GM23338 (cell line): ENCODE measurements around the gene BCKDHA. TPM values are rescaled to one million over a fixed set of nuclear protein-coding genes. Genes with fewer than 3 reads are reported as not detected.

Source experiments
- ATAC-seq: fragments of 200-7000 bp; cut with Tn5 transposase; 3 replicates; pipeline ENCODE4 v1.9.1; 2020
- DNase-seq: peaks from one replicate; pipeline ENCODE4 v3.0.0-alpha.2; 2015; ENCODE audit warnings: low spot score
- H2AFZ ChIP-seq: fragments of 200-600 bp; sonication (generic); 2 replicates; pipeline ENCODE4 v1.8.0; 2016; ENCODE audit warnings: antibody characterized with exemption, mild to moderate bottlenecking, moderate library complexity
- H3F3A ChIP-seq: fragments of 200-600 bp; sonication (generic); replicated peaks from 2 replicates; pipeline ENCODE4 v1.8.0; 2017; ENCODE audit warnings: antibody characterized with exemption, mixed run types, low read depth
- H3K27ac ChIP-seq: fragments of 200-600 bp; sonication (generic); 2 replicates; pipeline ENCODE4 v1.6.1; 2016; ENCODE audit warnings: low read depth
- H3K27me3 ChIP-seq: fragments of 200-600 bp; sonication (generic); 2 replicates; pipeline ENCODE4 v1.8.0; 2016; ENCODE audit warnings: mild to moderate bottlenecking, mixed run types, moderate library complexity; ENCODE audit not compliant: insufficient read depth
- H3K36me3 ChIP-seq: fragments of 200-600 bp; sonication (generic); 2 replicates; pipeline ENCODE4 v1.8.0; 2016; ENCODE audit warnings: mild to moderate bottlenecking; ENCODE audit not compliant: insufficient read depth
- H3K4me1 ChIP-seq: fragments of 200-600 bp; sonication (generic); 2 replicates; pipeline ENCODE4 v1.8.0; 2016; ENCODE audit warnings: mild to moderate bottlenecking, moderate library complexity; ENCODE audit not compliant: insufficient read depth
- H3K4me2 ChIP-seq: fragments of 200-600 bp; sonication (generic); 2 replicates; pipeline ENCODE4 v1.7.1; 2017; ENCODE audit warnings: mixed run types
- H3K4me3 ChIP-seq: fragments of 200-600 bp; sonication (generic); 2 replicates; pipeline ENCODE4 v1.6.1; 2016; ENCODE audit warnings: mixed run types
- H3K79me2 ChIP-seq: fragments of 200-600 bp; sonication (generic); replicated peaks from 2 replicates; pipeline ENCODE4 v1.8.0; 2017; ENCODE audit warnings: mild to moderate bottlenecking; ENCODE audit not compliant: insufficient read depth
- H3K9me2 ChIP-seq: fragments of 200-600 bp; sonication (generic); 2 replicates; pipeline ENCODE4 v1.8.0; 2017; ENCODE audit not compliant: insufficient read depth
- H4K20me1 ChIP-seq: fragments of 200-600 bp; sonication (generic); replicated peaks from 2 replicates; pipeline ENCODE4 v1.8.0; 2017; ENCODE audit warnings: mild to moderate bottlenecking; ENCODE audit not compliant: insufficient read depth
- H3K27ac Mint-ChIP-seq: 2 replicates; pipeline ENCODE4 v1.8.0; 2020; ENCODE audit warnings: inconsistent platforms, mild to moderate bottlenecking, moderate library complexity, mixed read lengths
- H3K27me3 Mint-ChIP-seq: 3 replicates; pipeline ENCODE4 v1.8.0; 2022; ENCODE audit warnings: low read depth, mild to moderate bottlenecking, moderate library complexity, mixed read lengths, inconsistent platforms; ENCODE audit not compliant: insufficient read depth, poor library complexity
- H3K36me3 Mint-ChIP-seq: 3 replicates; pipeline ENCODE4 v1.8.0; 2021; ENCODE audit warnings: low read depth, mild to moderate bottlenecking, inconsistent platforms, moderate library complexity, mixed read lengths
- H3K4me1 Mint-ChIP-seq: 3 replicates; pipeline ENCODE4 v1.8.0; 2020; ENCODE audit warnings: mild to moderate bottlenecking, inconsistent platforms, mixed read lengths
- H3K4me3 Mint-ChIP-seq: 3 replicates; pipeline ENCODE4 v1.8.0; 2021; ENCODE audit warnings: moderate library complexity, mild to moderate bottlenecking, inconsistent platforms, mixed read lengths
- H3K9me3 Mint-ChIP-seq: 3 replicates; pipeline ENCODE4 v1.8.0; 2020; ENCODE audit warnings: moderate library complexity, mild to moderate bottlenecking, inconsistent platforms, mixed read lengths
- CREB1 ChIP-seq: fragments of 250-450 bp; sonication (Bioruptor Pico); IDR thresholded peaks from 2 replicates; pipeline ENCODE4 v1.5.0; 2020; ENCODE audit warnings: low read depth, mild to moderate bottlenecking, moderate library complexity
- CTCF ChIP-seq, 2 experiments: fragments of 200-600 bp in 1 of 2; sonication (generic) in 1 of 2; conservative IDR thresholded peaks; 2 replicates each; pipeline versions ENCODE4 v1.5.1 to v1.6.1; 2016 to 2017; ENCODE audit warnings: antibody characterized with exemption in 2 of 2, low read depth in 2 of 2, mild to moderate bottlenecking in 2 of 2, moderate library complexity in 1 of 2
- NANOG ChIP-seq: IDR thresholded peaks from 2 replicates; pipeline ENCODE4 v1.6.1; 2016; ENCODE audit warnings: antibody characterized with exemption, borderline replicate concordance
- REST ChIP-seq: IDR thresholded peaks from one replicate; pipeline ENCODE4 v1.6.1; 2018; ENCODE audit warnings: antibody characterized with exemption; ENCODE audit not compliant: unreplicated experiment
- STAT1 ChIP-seq: IDR thresholded peaks from one replicate; pipeline ENCODE4 v1.6.1; 2016; ENCODE audit warnings: antibody characterized with exemption; ENCODE audit not compliant: unreplicated experiment
- ZNF331 ChIP-seq: fragments of 250-450 bp; sonication (Bioruptor Pico); IDR thresholded peaks from 2 replicates; pipeline ENCODE4 v1.5.0; 2020; ENCODE audit warnings: low read depth, mild to moderate bottlenecking, moderate library complexity
- ZNF462 ChIP-seq: fragments of 250-450 bp; sonication (Bioruptor Pico); IDR thresholded peaks from 2 replicates; pipeline ENCODE4 v1.5.0; 2020; ENCODE audit warnings: mild to moderate bottlenecking, moderate library complexity
- polyA plus RNA-seq: library from polyadenylated mRNA; unstranded; fragments of >200 nt; fragmentation: Nextera tagmentation; extraction: Ambion mirVana; gene quantifications from 2 replicates; pipeline ENCODE4 v1.2.1, GENCODE V29; 2016
- total RNA-seq: library from RNA; depleted of rRNA; stranded (reverse); fragments of >200 nt; shearing (Covaris generic); gene quantifications from 2 replicates; pipeline ENCODE4 v1.2.3, GENCODE V29; 2014

BCKDHA gene
- total and polyA plus RNA-seq, 2 experiments from 2014 or later = 15.0 to 42.4 TPM

- TF ChIP-seq ZNF462 (CRISPR knock-in tag) = no peak
- no peak for TF ChIP-seq STAT1
These were observed 40.5 kb upstream of the BCKDHA start (continued) for GRCh38 chr19:41356984-41357739.

GRCh38 chr19:41357746-41358145 is 39.9 kb upstream of the BCKDHA start:
- Mint-ChIP-seq H3K4me3 (no peak overlapping the region), H3K27ac (no peak overlapping the region)
- H2AFZ ChIP-seq = no peak overlapping the region
- TF ChIP-seq CTCF (conservative IDR thresholded peaks at IDR 0.05; ENCODE audit: low read depth in 2 of 2) (no peak), NANOG (no peak), CREB1 (no peak), REST (no peak), ZNF331 (CRISPR knock-in tag) (no peak)

More at GRCh38 chr19:41357746-41358145, 39.9 kb upstream of the BCKDHA start:
- Histone ChIP-seq H3K9me2 (no peaks in the 10 kb centered on the region), H3K27ac (no peak overlapping the region), H3K4me3 (no peak overlapping the region), H3K36me3 (no peaks in the 10 kb centered on the region), H3K27me3 (peaks cover 8% of the 10 kb centered on the region), H3K79me2 (no peaks in the 10 kb centered on the region), H3K4me1 (no peaks in the 10 kb centered on the region), H3F3A (0 out of 2 replicates have a peak, but pooled peaks cover 4% of the 10 kb centered on the region), H4K20me1 (no peaks in the 10 kb centered on the region), H3K4me2 (no peak overlapping the region)
- Mint-ChIP-seq H3K27me3 (peaks cover 34% of the 10 kb centered on the region), H3K4me1 (peaks cover 7% of the 10 kb centered on the region), H3K9me3 (no peaks in the 10 kb centered on the region; the same call in 2 of the 3 replicates), H3K36me3 (no peaks in the 10 kb centered on the region; the same call in 2 of the 3 replicates)
- no peak for DNase-seq
- no peak for ATAC-seq
